Measurements from ENCODE around the gene SLC39A2.
"Not testable (repeated sequence)": the region's sequence is repeated elsewhere in the genome, so short reads cannot be mapped to it uniquely, and the experiment has no call there.

Gene SLC39A2

DNA sequence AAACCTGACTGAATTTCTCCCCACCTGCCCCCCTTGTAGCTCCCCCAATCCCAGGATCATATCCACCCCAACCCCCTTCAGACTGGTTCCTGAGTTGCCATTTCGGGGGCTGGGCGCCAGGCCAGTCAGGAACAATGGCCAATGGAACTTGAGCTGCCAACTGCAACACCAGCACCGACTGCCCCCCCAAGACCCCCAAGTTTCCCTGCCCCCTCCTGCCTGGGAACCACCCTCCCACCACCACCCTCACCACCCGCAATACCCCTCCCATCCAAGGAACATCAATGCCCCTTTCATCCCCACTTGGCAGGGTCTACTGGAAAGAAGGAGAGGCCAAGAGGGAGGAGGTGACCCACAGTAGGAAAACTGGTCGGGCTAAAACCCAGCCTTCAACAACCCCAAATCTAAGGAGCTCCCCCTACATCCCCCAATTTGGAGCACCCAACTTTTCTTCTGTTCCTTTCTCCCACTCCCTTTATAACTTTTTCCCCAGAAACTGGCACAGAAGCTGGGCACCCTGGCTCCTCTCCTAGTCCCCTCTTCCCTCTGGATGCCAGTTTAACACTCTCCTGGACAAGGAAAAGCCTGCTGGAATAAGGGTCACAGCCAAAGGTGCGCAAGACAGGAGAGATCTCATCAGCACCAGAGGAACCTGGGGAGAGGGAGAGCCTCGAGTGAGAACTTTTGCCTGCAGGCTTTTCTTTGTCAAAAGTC lies 27.3 kb downstream of the SLC39A2 start:
- no peak for DNase-seq

DNA sequence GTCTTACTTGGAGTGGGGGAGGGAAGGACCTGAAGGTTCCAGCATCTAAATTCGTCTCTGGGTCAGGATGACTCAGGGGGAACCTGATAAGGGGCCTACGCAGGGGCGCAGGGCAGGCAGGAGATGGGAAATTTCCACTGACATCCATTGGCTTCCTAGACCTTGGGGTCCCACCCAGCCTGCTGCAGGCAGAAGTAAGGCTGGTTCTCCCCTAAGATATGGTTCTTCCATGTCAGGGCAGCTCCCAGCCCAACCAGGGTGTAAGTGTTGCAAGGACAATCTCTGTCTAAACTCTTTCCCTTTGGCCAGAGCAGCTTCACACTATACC lies 27.9 kb downstream of the SLC39A2 start:
- DNase-seq, result no peak

DNA sequence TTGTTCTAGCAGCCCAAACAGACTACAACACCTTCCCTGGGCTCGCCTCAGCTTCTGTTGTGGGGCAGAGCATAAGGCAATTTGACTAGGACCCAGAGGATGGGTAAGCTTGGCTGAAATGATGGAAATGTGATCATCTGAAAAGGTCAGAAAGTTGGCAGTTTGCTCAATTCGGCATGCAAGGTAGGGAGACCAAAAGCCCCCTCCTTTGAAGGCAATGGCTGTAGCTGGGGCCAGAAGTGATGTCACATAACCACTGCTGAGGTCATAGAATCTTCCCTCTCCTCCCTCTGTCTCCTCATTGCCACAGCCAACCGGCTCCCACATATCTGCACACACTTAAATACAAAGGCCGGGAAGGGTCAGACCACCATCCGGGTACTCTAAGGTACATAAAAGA lies 30.8 kb downstream of the SLC39A2 start, which contains the start of gene TPPP2:
Gene TPPP2, plus strand, starts transcription at position 301 of the 400 bp plus-strand sequence. CDS start 365 bp downstream, outside the sequence.
- DNase-seq, result no peak

DNA sequence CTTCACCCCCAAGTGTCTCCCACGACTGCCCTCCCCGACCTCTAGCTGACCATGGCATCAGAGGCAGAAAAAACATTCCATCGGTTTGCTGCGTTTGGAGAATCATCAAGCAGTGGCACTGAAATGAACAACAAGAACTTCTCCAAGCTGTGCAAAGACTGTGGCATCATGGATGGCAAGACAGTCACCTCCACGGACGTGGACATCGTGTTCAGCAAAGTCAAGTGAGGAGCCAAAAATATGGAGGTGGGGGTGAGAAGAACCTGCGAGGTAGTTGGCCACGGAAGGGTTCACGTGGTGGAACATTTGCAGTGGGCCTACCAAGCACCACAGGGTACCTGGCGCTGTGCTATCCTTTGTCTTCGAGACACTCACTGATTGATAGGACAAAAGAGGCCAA lies 31.4 kb downstream of the SLC39A2 start:
- DNase-seq, result no peak

DNA sequence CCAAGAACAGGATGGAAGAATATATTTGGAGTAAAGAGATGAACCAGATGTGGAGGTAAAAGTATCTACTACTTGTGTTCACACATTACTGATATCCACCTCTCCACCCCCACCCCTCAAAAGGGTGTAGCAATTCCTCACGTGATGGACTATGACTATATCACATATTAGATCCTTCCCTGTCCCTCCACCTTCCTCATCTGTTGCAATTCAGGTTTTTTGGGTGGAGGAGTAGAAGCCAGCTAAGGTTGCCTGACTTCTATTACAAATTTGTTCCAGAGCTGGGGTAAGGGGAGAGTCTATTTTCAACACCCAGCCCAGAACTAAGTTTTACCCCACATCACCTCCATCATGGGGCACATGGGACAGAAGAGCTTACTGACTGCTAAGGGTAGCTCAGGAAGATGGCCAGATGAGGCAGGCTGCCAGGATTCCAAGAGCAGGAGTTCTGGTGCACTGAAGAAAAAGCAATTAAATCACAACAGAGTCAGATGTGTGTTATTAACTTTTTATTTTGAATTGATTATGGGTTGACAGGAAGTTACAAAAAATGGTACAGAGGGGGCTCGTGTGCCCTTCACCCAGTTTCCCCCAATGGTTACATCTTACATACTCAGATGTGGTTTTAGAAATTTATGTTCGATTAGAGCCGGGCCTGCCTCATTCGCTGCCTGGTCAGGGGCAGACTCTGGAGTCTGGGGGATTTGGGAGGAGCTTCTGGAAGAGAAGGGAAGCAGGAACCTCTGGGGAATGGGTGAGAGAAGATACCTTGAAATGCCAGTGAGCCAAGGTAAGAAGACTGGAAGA lies 33.4 kb downstream of the SLC39A2 start:
- peak; percentile 82 to 91 for DNase-seq

DNA sequence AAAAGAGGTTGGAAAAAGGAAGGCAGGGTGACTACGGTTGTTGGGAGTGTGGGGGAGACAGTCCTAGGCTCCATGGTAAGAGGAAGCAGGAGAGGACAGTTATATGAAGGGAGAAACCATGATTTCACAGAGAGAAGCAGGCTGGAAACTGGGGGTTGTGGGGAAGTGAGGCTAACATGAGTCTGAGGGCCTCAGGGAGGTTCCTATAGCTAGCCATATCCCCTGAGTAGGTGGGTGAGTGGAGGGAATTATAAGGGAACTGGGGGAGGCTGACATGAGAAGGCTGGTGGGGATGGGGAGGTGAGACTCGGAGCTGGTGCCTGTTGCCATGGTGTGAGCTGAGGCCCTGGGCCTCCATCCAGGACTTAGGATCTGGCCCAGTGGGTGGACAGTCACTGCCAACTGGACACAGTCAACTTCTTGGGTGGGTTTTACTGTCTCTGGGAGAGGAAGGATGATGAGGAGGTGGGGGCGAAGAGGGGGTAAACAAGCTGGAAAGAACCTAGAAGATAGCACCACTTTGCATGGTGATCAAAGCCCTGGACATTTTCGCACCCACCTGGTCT lies 34.1 kb downstream of the SLC39A2 start:
- DNase-seq, result peak; percentile 78 to 94

DNA sequence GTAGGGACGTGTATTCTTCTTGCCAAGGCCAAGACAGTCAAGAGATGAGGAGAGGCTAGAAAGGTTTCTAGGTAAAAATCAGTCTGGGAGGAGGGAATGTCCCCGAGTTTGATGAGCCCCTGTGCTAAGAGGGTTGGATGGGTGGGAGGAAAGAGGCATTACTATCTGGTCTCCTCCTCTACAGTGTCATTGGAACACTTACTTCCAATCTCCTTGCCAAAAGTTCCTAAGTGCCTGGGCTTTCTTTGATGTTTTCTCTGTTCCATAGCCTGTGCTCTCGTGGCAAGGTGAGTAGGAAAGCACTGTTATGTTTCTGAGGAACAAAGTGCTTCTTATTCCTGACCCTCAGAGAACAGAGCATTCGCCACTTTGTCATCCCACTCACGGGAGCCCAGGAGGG lies 35.6 kb downstream of the SLC39A2 start, which contains the start of gene RNASE13:
Gene RNASE13, minus strand, starts transcription at position 101 of the 400 bp plus-strand sequence. CDS start 519 bp downstream, outside the sequence.
- DNase-seq, result no peak

DNA sequence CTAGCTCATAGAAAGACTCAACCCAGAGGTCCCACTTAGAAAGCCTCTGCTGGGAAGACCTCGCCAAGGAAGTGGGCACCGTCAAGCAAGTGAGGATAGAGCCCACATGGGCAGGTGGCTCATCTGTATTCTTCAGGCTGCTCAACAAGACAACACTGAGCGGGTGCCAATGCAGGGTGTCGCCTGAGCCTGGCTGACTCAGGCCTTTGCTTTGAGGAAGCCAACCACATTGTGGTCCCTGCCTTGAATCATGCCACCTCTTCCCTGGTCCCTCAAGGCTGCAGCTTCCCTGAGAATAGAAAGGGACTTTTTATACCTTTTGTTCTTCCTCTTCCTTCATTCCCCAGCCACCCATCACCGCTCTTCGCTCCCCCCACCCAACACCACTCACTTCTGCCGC lies 37.7 kb downstream of the SLC39A2 start:
- DNase-seq, result peak in 1 of 2 donors; percentile 65

DNA sequence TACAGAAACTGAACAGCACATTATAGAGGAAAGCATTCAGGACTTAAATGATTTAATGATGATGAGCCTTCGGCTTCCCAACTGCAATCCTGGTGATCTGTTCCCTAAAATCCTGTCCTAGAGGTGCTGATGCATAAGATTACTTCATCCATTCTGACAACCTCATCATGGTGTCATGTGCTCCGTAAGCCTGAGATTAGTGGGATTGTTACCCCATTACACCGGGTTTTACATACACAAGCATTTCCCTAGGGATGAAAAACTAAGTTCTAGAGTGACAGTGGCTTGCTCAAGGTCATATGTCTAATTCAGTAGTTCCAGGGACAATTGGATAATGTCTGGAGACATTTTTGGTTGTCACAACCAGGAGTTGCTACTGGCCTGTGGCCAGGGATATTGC lies 38.1 kb downstream of the SLC39A2 start:
- DNase-seq, result peak in 1 of 2 donors; percentile 78

DNA sequence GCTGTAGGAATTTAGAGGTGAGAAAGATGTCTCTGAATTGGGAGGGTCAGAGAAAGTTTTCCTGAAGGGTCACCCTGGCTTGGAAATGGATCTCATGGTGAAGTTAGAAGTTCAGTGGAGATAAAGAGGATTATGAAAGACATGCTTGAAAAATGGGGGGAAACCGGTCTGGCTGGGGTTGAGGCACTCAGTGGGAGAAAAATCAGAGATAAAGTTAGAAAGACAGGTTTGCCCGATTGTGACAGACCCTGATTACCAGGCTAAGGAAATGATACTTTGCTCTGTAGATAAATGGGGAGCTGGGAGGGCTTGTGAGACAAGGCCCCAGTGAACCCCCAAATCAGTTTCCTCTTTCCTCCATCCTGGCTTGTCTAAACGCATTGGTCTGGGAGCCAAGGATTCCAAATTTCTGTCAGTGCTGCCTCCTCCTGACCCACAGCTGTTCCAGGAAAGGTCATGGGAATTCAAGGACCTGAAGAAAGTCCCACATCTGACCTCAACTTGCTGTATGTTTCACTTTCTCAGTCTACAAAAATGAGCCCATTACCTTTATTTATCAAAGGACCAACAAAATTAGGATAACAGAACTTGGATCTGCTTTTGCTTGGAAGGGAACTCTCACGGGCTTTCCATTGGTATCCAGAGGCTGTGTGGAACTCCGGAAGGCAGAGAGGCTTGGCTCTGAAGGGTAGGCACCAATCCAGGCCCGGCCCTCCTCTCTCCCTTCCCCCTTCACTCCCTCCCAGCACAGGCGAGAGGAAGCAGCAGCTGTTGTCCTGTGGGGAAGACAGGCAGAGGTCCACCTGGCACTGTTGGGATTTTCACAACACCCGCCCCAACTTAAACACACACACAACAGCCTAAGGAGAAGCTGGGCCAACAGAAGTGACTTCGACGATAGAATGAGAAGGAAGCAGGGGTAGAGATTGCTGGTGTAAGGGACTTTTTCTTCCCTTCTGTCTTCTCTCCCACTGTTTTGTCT lies 39.6 kb downstream of the SLC39A2 start:
- DNase-seq, result no peak

DNA sequence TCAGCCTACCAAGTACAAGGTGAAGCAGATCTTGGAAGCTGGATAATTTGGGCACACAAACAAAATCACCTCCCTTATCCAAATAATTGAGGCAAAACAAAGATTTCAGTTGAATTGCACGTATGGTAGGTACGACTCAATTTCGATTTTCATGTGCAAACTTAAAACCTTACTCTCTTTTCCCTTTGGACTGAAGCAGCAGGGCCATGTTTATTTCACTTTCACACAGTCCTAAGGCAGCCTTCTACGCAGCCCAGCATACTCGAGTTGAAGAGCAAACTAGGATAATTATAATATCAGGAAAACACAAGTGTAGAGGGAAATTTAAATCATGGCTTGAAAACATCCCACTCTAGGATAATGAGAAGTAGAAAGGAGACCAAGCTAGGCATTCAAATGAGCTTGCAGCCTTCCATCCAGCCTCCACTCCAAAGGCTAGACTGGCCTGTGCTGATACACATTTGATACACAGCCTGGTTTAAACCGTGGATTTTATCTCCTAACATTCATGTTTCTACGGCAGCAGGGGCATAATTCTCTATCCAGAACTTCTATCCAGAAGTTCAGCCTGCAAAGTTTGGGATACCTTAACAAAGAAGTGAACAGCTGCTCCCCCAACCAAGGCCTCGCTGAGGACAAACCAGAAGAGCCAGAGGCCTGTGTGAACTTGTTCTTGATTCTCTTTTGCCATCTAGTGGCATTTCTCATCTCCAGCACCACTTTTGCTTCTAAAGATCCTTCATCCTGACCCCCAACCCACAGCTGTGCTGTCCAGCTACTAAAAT lies 40.7 kb downstream of the SLC39A2 start:
- DNase-seq, result peak; percentile 59 to 75

DNA sequence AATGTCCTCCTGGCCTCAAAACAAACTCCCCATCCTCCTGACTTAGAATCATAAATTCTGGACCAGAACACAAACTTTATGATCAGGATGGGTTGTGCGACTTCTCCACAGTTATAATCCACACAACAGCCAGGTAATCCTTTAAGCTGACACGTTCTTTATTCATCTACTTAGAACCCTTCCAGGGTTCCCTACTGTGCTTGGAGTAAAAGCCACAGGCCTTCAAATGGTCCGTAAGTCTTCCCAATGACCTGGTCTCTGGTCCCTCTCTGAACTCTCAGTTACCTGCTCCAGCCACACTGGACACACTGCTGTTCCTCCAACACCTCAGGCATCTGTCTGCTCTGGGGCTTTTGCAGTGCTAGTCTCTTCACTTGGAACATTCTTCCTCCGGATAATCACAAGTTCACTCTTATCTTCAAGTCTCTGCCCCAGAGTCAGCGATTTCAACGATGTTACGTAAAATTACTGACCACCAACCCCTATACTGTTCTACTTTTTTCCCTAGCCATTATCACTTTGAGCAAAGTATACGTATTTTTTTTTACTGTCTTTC lies 41.4 kb downstream of the SLC39A2 start:
- DNase-seq, result no peak

DNA sequence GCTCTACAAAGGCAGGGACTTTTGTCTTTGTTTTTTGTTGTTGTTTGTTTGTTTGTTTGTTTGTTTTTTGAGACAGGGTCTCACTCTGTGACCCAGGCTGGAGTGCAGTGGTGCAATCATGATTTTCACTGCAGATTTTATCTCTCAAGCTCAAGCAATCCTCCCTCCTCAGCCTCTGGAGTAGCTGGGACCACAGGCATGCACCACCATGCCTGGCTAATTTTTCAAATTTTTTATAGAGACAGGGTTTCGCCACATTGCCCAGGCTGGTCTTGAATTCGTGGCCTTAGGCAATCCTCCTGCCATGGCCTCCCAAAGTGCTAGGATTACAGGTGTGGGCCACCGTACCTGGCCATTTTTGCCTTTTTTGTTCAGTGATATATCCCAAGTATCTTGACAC lies 41.8 kb downstream of the SLC39A2 start:
- DNase-seq, result not testable (repeated sequence)

DNA sequence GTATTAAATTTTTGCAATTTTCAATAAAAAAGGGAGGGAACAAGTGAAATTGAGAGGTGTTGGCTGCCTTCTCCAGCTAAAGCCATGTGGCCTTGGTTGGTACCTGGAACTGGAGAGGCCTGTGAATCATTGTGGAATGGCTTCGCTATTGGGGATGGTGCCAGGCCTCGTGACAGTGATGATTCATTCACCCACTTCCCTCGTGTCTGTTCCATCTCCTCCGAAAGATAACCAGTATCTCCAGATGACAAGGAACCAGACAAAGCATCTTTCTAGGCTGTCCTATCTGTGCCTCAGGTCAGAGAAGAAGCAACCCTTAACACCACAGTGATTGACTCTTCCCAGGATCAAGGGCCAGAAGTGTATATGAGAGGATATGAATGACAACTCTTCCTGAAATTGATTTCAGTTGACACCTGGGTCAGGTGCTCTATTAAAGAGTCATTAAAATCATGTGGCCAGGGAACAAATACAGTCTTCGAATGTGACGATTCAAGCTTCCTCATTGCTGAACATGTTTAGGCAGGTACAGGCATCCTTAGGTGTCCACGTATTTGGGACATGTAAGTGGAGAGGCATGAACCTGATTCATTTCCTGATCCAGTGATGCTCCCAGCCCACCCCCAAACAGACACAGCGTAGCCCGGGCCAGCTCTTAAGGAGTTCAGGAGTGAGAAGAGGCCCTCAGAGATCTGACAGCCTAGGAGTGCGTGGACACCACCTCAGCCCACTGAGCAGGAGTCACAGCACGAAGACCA lies 42.8 kb downstream of the SLC39A2 start, which contains the start of gene RNASE7:
Gene RNASE7, plus strand, starts transcription at position 687 of the 758 bp plus-strand sequence. CDS start 631 bp downstream, outside the sequence.
- DNase-seq, result peak; percentile 29 to 50

DNA sequence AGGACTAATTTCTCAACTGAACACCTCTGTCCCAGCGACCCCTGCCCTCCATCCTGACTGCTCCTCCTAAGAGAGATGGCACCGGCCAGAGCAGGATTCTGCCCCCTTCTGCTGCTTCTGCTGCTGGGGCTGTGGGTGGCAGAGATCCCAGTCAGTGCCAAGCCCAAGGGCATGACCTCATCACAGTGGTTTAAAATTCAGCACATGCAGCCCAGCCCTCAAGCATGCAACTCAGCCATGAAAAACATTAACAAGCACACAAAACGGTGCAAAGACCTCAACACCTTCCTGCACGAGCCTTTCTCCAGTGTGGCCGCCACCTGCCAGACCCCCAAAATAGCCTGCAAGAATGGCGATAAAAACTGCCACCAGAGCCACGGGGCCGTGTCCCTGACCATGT lies 43.8 kb downstream of the SLC39A2 start:
- peak in 1 of 2 donors; percentile 41 for DNase-seq

DNA sequence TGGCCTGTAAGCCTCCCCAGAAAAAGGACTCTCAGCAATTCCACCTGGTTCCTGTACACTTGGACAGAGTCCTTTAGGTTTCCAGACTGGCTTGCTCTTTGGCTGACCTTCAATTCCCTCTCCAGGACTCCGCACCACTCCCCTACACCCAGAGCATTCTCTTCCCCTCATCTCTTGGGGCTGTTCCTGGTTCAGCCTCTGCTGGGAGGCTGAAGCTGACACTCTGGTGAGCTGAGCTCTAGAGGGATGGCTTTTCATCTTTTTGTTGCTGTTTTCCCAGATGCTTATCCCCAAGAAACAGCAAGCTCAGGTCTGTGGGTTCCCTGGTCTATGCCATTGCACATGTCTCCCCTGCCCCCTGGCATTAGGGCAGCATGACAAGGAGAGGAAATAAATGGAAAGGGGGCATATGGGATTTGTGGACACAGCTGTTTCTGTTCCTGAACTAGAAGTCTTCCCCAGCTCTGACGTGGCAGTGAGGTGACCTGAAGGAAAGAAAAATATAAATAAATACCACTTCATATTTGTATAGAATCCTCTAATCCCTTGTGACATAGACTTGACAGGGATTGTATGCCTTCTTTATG lies 44.4 kb downstream of the SLC39A2 start:
- no peak for DNase-seq

DNA sequence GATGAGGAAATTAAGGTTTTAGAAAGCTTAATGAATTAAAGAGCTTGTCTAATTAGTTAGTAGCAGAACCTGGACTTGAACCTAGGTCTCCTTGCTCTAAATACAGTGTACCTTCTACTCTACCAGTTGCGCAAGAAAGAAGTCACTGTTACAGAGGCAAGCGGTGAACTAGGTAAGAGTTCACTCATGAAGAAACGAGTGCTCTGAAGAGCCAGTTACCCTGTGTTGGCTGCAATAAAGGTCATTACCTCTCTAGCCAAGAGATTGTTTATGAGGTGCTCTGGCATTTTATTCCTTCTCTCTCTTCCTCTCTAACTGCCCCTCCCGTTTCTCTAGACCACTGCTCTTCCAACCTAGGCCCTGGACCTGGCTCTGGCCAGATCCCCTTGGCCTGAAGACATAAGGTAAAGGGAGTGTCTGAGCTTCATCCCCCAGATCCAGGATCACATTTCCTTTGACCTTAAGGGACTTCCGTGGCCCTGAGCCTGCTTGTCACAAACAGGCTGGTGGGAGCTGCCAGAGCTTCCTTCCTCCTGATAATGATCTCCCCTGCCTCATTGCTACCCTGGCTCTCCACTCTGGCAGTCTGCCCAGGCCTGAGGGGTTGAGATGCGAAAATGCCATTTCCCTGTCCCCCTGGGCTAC lies 45.0 kb downstream of the SLC39A2 start:
- DNase-seq, result no peak

DNA sequence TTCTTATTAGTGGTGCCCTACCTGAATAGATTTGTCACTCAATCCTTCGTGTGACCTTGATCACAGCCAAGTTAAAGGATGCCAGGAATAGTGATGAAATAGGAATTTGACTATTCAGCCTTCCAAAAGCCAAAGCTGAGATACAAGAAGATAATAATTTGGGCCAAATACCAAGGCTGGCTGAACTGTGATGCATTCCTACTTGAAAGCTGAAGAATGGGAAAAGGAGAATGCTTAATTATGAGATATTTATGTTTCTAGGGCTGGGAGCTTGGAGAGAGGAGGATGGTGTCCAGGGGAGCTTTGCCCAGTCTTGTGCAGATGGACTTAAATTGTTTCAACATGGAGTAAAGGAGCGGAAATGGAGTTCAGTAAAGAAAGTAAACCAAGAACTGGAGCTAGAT lies 48.3 kb downstream of the SLC39A2 start:
- no peak for DNase-seq

DNA sequence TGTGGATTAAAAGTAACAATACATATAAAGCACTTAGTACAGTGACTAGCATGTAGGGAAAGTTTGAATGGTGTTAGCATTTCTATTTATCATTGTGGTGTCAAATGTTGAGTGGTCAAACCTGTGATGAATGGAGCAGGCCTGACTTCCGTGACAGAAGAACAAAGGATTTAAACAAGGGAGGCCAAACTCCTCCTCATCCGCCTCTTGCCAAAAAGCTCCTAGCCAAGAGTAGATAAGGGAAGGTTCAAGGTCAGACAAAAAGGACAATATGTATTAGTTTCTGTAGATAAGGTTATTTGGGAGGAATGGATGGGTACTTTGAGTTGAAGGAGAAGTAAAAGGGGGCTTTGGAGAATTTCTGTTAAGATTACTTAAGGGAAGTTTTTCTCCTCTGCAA lies 49.5 kb downstream of the SLC39A2 start:
- no peak for DNase-seq

Measured in inflammatory macrophage treated with lipopolysaccharide for 1 hour (primary cell).